Gastroesophageal sphincter (tissue), 4 donors: ENCODE data around the gene MX2. TPM values are rescaled to one million over a fixed set of nuclear protein-coding genes. Genes with fewer than 3 reads are reported as not detected.
A peak's percentile ranks its signal among the peaks of the same experiment; 100 is the strongest.

ENCODE experiments used
- ATAC-seq: fragments of 150-250 bp; one replicate; pipeline ENCODE4 v1.9.1; 2016; ENCODE audit warnings: mild to moderate bottlenecking, moderate library complexity
- H3K27ac ChIP-seq, 4 donors: fragments of 200-600 bp; sonication (generic) in 3 of 4; 1 replicate in 3 of 4; 2 replicates in 1 of 4; pipeline ENCODE4 v1.5.1; 2016 to 2019
- H3K27me3 ChIP-seq: fragments of 200-600 bp; sonication (generic); one replicate; pipeline ENCODE4 v1.5.1; 2019
- H3K36me3 ChIP-seq, 2 donors: fragments of 200-600 bp; sonication (generic); one replicate each; pipeline ENCODE4 v1.5.1; 2019; ENCODE audit warnings: control low read depth in 1 of 2
- H3K4me1 ChIP-seq, 3 donors: fragments of 200-600 bp; sonication (generic); 1 replicate in 2 of 3; 2 replicates in 1 of 3; pipeline ENCODE4 v1.5.1; 2016 to 2019; ENCODE audit warnings: control low read depth in 2 of 3
- H3K4me3 ChIP-seq, 2 donors: fragments of 200-600 bp; sonication (generic); one replicate each; pipeline ENCODE4 v1.5.1; 2019; ENCODE audit warnings: mild to moderate bottlenecking in 1 of 2, moderate library complexity in 1 of 2
- H3K9me3 ChIP-seq, 3 donors: fragments of 200-600 bp; sonication (generic); one replicate each; pipeline ENCODE4 v1.5.1; 2017 to 2019; ENCODE audit warnings: control low read depth in 2 of 3
- CTCF ChIP-seq, 4 experiments: fragments of 200-600 bp in 2 of 4; fragments of 450-650 bp in 2 of 4; sonication (generic) in 1 of 4; IDR thresholded peaks; one replicate each; pipeline ENCODE4 v1.5.1; 2017 to 2019; ENCODE audit warnings: antibody characterized with exemption in 4 of 4, mild to moderate bottlenecking in 2 of 4, moderate library complexity in 2 of 4
- EP300 ChIP-seq: sonication (generic); formaldehyde crosslinking; IDR thresholded peaks from one replicate; pipeline ENCODE4 v1.6.1; 2017; ENCODE audit warnings: antibody characterized with exemption, mild to moderate bottlenecking
- POLR2A ChIP-seq, 2 donors: fragments of 450-650 bp; IDR thresholded peaks; one replicate each; pipeline ENCODE4 v1.6.1; 2017; ENCODE audit warnings: antibody characterized with exemption in 2 of 2, mild to moderate bottlenecking in 2 of 2, moderate library complexity in 1 of 2
- POLR2AphosphoS5 ChIP-seq: sonication (generic); formaldehyde crosslinking; IDR thresholded peaks from one replicate; pipeline ENCODE4 v1.6.1; 2017; ENCODE audit warnings: antibody characterized with exemption
- WGBS, 2 donors: methylation state at CpG; one replicate each; pipeline ENCODE4 v1.1.5; 2018; ENCODE audit warnings: low coverage in 1 of 2; 5-methylcytosine and 5-hydroxymethylcytosine counted together
- total RNA-seq, 4 donors: library from RNA; depleted of rRNA; stranded (reverse); fragments of >200 nt; gene quantifications; one replicate each; pipeline ENCODE4 v1.1.0, GENCODE V29; 2016

Gene MX2
- total RNA-seq, 4 donors from 2014 or later = 7.3 to 16.3 (median 11.2) TPM

- 95 to 98% methylated on average over 9 to 13 of the region's 18 CpGs for WGBS, 2 donors
- no peak overlapping the region for H3K27ac ChIP-seq
Observed at GRCh38 chr21:41363370-41364270, 1.8 kb downstream of the MX2 start.

DNA sequence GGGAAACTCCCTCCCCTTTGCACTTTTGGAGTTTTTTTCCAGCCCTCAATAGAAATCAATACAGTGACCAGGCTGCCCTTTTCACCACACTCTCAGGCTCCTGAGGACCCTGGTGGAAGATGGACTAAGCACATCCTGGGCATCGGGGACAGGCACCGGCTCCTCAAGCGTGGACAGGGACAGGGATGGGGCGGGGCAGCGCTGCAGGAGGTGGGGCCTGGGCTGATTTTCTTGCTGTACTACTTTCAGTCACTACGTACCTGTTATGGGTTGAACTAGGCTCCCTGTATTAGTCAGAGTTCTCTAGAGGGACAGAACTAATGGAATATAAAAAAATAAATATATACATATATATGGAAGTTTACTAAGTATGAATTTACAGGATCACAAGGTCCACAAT lies 2.5 kb downstream of the MX2 start:
- Histone ChIP-seq H3K9me3 (no peaks in the 10 kb centered on the region), H3K4me3 (no peak overlapping the region), H3K4me1 (peaks cover 0 to 63% (median 5%) of the 10 kb centered on the region in 3 donors), H3K36me3 (no peaks in the 10 kb centered on the region), H3K27me3 (peaks cover 24% of the 10 kb centered on the region), H3K27ac (no peak overlapping the region)
- 94 to 100% methylated on average over 1 to 3 of the region's 6 CpGs for WGBS, 2 donors
- no peak for ATAC-seq
- TF ChIP-seq CTCF (IDR thresholded peaks at IDR 0.05) = no peak
- TF ChIP-seq POLR2A (IDR thresholded peaks at IDR 0.05) = no peak
- no peak for TF ChIP-seq POLR2AphosphoS5
- TF ChIP-seq EP300 = no peak

More at GRCh38 chr21:41363370-41364270, 1.8 kb downstream of the MX2 start:
- H3K36me3 ChIP-seq = no peaks in the 10 kb centered on the region
- no peak overlapping the region for H3K4me3 ChIP-seq
- TF ChIP-seq POLR2A (IDR thresholded peaks at IDR 0.05) (no peak), POLR2AphosphoS5 (no peak)
- H3K27me3 ChIP-seq = peaks cover 17% of the 10 kb centered on the region
- ATAC-seq = no peak
- H3K4me1 ChIP-seq = peaks cover 0 to 56% (median 0%) of the 10 kb centered on the region in 3 donors
- no peaks in the 10 kb centered on the region for H3K9me3 ChIP-seq

- ATAC-seq = no peak
- WGBS, 2 donors = 94 to 99% methylated on average over 5 to 13 of the region's 15 CpGs
- Histone ChIP-seq H3K9me3 (no peaks in the 10 kb centered on the region), H3K4me3 (no peak overlapping the region), H3K27me3 (peaks cover 36% of the 10 kb centered on the region), H3K36me3 (no peaks in the 10 kb centered on the region), H3K27ac (no peak overlapping the region), H3K4me1 (peaks cover 0 to 64% (median 6%) of the 10 kb centered on the region in 3 donors)
- TF ChIP-seq POLR2A (IDR thresholded peaks at IDR 0.05) (no peak), CTCF (IDR thresholded peaks at IDR 0.05) (no peak), POLR2AphosphoS5 (no peak), EP300 (no peak)
Observed at GRCh38 chr21:41365377-41366107, 3.7 kb downstream of the MX2 start.

GRCh38 chr21:41366522-41367151 lies 4.8 kb downstream of the MX2 start:
- no peak for TF ChIP-seq EP300
- TF ChIP-seq CTCF (IDR thresholded peaks at IDR 0.05) = no peak
- TF ChIP-seq POLR2AphosphoS5 = no peak
- no peak for TF ChIP-seq POLR2A (IDR thresholded peaks at IDR 0.05)
- Histone ChIP-seq H3K36me3 (no peaks in the 10 kb centered on the region), H3K4me1 (peaks cover 0 to 63% (median 6%) of the 10 kb centered on the region in 3 donors), H3K27me3 (peaks cover 43% of the 10 kb centered on the region), H3K4me3 (no peak overlapping the region), H3K27ac (peak overlapping the region in 1 of 4 donors; percentile 4), H3K9me3 (no peaks in the 10 kb centered on the region)
- WGBS, 2 donors = 77 to 84% methylated on average over 4 to 12 of the region's 12 CpGs
- ATAC-seq = no peak

DNA sequence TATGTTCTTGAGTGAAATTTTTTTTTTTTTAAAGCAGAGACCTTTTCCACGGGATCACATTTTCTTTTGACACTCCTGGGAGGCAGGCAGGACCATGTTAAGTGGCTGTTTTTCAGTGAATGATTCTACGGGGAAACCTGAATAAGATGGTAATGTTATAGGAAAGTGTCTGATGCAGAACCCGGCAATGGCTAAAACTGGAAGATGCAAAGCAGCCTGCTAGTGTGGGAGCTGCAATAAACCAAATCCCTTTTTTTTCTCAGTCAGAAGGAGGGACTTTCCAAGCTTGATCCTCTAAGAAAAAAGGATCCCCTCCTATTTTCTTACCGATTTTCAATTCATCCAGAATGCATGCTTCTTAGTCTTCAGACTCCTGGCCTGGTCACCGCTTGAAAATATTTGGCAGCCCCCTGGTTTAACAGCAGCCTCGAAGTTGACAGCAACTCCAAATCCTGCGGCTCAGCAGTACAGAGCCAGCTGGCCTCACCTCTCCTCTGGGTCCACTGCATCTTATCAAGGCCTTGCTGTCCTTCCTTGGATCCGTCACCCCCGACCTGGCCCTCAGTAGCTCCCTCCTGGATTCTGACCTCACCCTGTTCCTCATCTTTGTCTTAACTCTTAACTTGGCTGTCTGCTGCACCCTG lies 5.6 kb downstream of the MX2 start:
- Histone ChIP-seq H3K9me3 (no peaks in the 10 kb centered on the region), H3K27me3 (peaks cover 44% of the 10 kb centered on the region), H3K4me3 (no peak overlapping the region), H3K36me3 (no peaks in the 10 kb centered on the region), H3K27ac (peak overlapping the region in 1 of 4 donors; percentile 59), H3K4me1 (peaks cover 0 to 67% (median 6%) of the 10 kb centered on the region in 3 donors)
- 44 to 56% methylated on average over 7 to 9 of the region's 9 CpGs for WGBS, 2 donors
- no peak for ATAC-seq
- TF ChIP-seq POLR2A (IDR thresholded peaks at IDR 0.05) (no peak), EP300 (no peak), CTCF (IDR thresholded peaks at IDR 0.05) (no peak), POLR2AphosphoS5 (no peak)
